ENCODE results near the gene FAM193A.
"Not testable (repeated sequence)": the region's sequence is repeated elsewhere in the genome, so short reads cannot be mapped to it uniquely, and the experiment has no call there.

The FAM193A gene

GRCh38 chr4:2536193-2537010 is at the start of gene FAM193A:
Gene FAM193A (plus strand): TSS chr4:2536647. CDS start chr4:2536916, 269 bp downstream.
- peak; percentile 98 for DNase-seq (ENCODE audit: low read depth)

- no peak for DNase-seq (ENCODE audit: low read depth)
These were observed 49.5 kb upstream of the FAM193A start for GRCh38 chr4:2486981-2487380.

GRCh38 chr4:2487632-2488031 is 48.8 kb upstream of the FAM193A start:
- no peak for DNase-seq (ENCODE audit: low read depth)

GRCh38 chr4:2489081-2489805 is 47.2 kb upstream of the FAM193A start:
- DNase-seq (ENCODE audit: low read depth) = no peak

- DNase-seq (ENCODE audit: low read depth) = no peak
These were observed 46.5 kb upstream of the FAM193A start for GRCh38 chr4:2489841-2490552.

- DNase-seq (ENCODE audit: low read depth) = no peak
These were observed 43.5 kb upstream of the FAM193A start for GRCh38 chr4:2492970-2493369.

GRCh38 chr4:2494992-2495391 is 41.5 kb upstream of the FAM193A start:
- no peak for DNase-seq (ENCODE audit: low read depth)

GRCh38 chr4:2497324-2497723 is 39.1 kb upstream of the FAM193A start:
- no peak for DNase-seq (ENCODE audit: low read depth)

GRCh38 chr4:2497931-2498330 is 38.5 kb upstream of the FAM193A start:
- DNase-seq (ENCODE audit: low read depth) = no peak

- DNase-seq (ENCODE audit: low read depth) = no peak
These were observed 35.9 kb upstream of the FAM193A start for GRCh38 chr4:2500547-2500946.

- no peak for DNase-seq (ENCODE audit: low read depth)
These were observed 35.3 kb upstream of the FAM193A start for GRCh38 chr4:2501034-2501594.

GRCh38 chr4:2503809-2504208 is 32.6 kb upstream of the FAM193A start:
- no peak for DNase-seq (ENCODE audit: low read depth)

GRCh38 chr4:2507259-2507658 is 29.2 kb upstream of the FAM193A start:
- DNase-seq (ENCODE audit: low read depth) = no peak

GRCh38 chr4:2507855-2508254 is 28.6 kb upstream of the FAM193A start:
- DNase-seq (ENCODE audit: low read depth) = no peak

- no peak for DNase-seq (ENCODE audit: low read depth)
These were observed 25.8 kb upstream of the FAM193A start for GRCh38 chr4:2510351-2511259.

- DNase-seq (ENCODE audit: low read depth) = no peak
These were observed 24.8 kb upstream of the FAM193A start for GRCh38 chr4:2511645-2512131.

GRCh38 chr4:2512396-2513135 is 23.9 kb upstream of the FAM193A start:
- no peak for DNase-seq (ENCODE audit: low read depth)

- not testable (repeated sequence) for DNase-seq (ENCODE audit: low read depth)
These were observed 22.3 kb upstream of the FAM193A start for GRCh38 chr4:2514193-2514592.

GRCh38 chr4:2514944-2515343 is 21.5 kb upstream of the FAM193A start:
- not testable (repeated sequence) for DNase-seq (ENCODE audit: low read depth)

- no peak for DNase-seq (ENCODE audit: low read depth)
These were observed 20.5 kb upstream of the FAM193A start for GRCh38 chr4:2515830-2516550.

All from activated T-helper 9 cell treated with anti-CD3 and anti-CD28 coated beads, Interleukin-2, amount 50 U/mL, for 16 hours (primary cell).